NCI-H460 (cell line): ENCODE measurements around the gene PFKL. TPM values are rescaled to one million over a fixed set of nuclear protein-coding genes. Genes with fewer than 3 reads are reported as not detected.
"Not testable (repeated sequence)": the region's sequence is repeated elsewhere in the genome, so short reads cannot be mapped to it uniquely, and the experiment has no call there.

Experiments
- DNase-seq: peaks from one replicate; pipeline ENCODE4 v3.0.0-alpha.2; 2016; ENCODE audit warnings: low read depth; ENCODE audit errors: extremely low read depth
- total RNA-seq: library from RNA; depleted of rRNA; stranded (reverse); fragments of >200 nt; shearing (Covaris generic); gene quantifications from 2 replicates; pipeline ENCODE4 v1.2.3, GENCODE V29; 2014

The PFKL gene
- total RNA-seq, 1 experiment from 2014 or later, result 71.0 TPM

DNA sequence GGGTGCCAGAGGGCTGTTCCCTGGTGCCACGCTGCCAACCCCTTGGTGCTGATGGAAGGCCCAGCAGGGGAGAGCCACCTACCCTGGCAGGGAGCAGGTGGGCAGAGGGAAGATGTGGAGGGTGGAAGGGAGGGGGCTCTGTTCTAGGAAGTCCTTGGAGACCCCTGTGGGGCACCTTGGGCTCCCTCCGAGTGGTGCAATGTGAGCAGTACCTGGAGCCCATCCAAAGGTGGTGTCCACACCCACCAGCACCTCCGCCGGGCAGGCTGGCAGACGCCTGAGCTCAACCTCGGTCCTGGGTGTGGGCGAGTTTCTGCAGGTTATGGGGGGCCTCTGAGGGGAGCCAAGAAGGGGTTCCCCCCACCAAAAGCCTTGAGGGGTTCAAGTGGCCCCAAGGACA lies 26.8 kb upstream of the PFKL start:
- DNase-seq, result no peak

- DNase-seq, result no peak
These were observed 24.8 kb upstream of the PFKL start for GRCh38 chr21:44275041-44275440.

- DNase-seq, result no peak
These were observed 20.2 kb upstream of the PFKL start for GRCh38 chr21:44279354-44280260.

DNA sequence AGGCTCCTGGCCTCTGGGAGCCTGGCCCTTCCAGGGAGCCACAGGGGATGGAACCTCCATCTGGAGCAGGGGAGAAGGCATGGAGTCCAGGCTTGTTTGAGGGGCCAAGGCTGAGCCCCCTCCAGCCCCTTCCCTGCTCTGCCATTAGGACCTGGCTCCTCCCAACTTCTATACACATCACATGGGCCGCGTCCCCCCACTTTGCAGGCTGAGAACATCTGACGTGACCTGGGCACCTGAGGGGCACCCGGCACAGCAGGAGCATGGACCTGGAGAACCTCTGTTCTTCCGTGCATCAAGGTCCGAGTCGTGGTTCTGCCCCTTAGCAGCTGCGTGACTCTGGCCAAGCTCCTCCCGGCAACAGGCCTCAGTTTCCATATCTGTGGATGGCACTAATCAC lies 18.1 kb upstream of the PFKL start:
- DNase-seq, result no peak

DNA sequence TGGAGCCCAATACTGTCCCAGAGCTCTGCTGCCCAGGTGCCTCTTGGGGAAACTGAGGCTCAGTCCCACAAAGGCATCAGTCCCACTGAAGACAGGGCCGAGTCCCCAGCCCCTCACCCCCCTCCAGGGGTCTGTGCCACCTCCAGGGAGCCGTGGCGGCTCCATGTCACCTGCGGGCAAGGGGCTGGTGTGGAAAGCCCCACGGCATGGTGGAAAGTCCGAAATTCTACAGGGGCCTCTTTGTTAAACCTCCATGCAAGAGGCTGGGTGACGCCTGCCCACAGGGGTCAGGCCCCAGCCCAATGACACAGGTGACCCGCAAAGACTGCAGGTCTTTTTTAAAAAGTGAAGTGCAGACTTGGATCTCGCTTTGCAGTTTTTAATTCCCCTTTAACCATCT lies 17.5 kb upstream of the PFKL start:
- DNase-seq, result no peak

- DNase-seq, result not testable (repeated sequence)
These were observed 16.6 kb upstream of the PFKL start for GRCh38 chr21:44283211-44283785.

DNA sequence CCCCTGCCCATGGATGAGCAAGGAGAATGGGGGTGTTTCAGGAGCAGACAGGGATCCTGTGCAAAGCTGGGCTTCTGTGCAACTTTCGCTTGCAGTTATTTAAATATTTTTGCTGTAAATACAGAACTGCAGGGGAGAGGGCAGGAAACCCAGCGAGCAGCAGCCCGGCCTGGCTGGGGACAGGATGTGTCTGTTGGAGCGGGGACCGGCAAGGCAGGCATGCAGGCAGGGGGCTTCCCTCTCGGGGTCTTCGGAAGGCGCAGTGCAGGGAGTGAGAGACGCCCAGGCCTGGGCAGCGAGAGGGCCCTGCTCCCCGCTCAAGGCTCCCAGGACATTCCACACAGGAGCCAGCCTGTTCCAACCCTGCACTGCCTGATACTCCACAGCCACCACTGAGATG lies 15.9 kb upstream of the PFKL start:
- DNase-seq, result no peak

DNA sequence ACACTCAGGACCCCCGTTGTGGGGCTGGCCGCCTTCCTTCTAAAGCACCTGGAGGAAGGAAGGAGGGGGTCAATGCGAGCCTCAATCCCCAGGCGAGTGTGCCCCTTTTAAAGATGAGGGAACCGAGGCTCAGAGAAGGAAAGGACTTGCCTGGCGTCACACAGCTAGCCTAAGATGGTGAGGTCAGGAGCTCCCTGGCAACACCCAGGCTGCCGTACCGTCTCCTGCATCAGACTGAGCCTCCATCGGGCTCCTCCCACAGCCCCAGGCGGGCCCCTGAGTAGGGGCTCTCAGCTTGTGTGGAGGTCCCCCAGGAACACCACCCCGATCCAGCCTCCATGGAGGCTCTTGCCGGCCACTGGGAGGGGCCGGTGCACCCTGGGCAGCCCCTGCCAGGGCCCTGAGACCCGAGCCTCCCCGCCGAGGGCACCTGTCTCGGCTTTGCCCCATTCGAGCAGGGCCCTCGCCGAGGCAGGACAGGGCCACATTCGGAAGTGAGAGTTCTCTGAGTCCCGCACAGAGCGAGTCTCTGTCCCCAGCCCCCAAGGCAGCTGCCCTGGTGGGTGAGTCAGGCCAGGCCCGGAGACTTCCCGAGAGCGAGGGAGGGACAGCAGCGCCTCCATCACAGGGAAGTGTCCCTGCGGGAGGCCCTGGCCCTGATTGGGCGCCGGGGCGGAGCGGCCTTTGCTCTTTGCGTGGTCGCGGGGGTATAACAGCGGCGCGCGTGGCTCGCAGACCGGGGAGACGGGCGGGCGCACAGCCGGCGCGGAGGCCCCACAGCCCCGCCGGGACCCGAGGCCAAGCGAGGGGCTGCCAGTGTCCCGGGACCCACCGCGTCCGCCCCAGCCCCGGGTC lies 14.5 kb upstream of the PFKL start, which contains the start of gene AIRE:
AIRE (plus strand) TSS at position 739 of the 855 bp plus-strand sequence. CDS start 131 bp downstream, outside the sequence.
- no peak for DNase-seq

DNA sequence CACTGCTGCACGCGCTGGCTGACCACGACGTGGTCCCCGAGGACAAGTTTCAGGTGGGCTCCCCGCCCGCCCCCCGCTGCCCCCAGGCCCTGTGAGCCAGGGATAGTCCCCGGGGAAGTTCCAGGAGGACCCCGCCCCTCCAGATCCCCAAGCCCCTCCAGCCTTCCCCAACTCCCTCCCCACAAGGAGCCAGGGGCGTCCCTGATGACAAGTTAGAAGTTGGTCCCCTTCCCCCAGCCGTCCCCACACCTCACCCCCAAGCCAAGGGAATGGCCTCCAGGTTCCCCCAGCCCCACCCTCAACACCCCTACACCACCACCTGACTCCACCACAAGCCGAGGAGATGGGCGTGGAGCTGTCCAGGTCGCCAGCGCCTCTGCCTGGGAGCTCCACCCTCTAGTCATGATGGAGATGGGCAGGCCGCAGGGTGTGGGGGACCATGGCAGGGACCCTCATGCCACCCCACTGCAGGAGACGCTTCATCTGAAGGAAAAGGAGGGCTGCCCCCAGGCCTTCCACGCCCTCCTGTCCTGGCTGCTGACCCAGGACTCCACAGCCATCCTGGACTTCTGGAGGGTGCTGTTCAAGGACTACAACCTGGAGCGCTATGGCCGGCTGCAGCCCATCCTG lies 13.7 kb upstream of the PFKL start:
- no peak for DNase-seq

DNA sequence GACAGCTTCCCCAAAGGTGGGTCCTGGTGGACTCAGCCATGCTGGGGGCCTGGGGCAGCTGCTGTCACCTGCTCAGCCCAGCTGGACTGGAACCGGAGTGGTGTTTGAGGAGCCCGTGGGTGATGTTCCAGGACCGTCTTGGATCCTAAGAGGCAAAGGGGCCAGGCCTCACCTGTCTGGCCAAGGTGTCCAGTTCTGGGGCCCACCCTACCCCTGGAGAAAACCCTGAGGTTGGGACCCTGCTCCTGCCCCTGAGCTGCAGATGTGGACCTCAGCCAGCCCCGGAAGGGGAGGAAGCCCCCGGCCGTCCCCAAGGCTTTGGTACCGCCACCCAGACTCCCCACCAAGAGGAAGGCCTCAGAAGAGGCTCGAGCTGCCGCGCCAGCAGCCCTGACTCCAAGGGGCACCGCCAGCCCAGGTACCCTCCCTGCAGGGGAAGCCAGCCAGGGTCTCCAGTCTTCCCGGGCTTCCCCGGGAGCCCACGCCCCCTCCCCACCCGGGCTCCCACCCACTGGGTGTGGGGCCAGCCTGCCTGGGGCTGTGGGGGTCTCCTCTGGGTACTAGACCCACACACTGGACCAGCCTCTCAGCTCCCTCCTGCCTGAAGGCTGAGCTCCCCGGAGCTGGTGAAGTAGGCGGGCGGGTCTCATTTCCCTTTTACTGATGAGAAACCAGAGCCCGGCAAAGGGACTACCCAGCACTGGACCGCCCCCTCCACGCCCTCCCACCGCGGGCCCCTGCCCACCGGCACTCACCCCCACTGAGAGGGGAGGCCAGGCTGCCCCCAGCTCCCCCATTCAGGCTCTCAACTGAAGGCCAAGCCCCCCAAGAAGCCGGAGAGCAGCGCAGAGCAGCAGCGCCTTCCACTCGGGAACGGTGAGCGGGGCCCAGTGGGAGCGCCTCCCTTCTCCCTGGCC lies 12.9 kb upstream of the PFKL start:
- no peak for DNase-seq

- no peak for DNase-seq
These were observed 11.4 kb upstream of the PFKL start for GRCh38 chr21:44288251-44289110.

DNA sequence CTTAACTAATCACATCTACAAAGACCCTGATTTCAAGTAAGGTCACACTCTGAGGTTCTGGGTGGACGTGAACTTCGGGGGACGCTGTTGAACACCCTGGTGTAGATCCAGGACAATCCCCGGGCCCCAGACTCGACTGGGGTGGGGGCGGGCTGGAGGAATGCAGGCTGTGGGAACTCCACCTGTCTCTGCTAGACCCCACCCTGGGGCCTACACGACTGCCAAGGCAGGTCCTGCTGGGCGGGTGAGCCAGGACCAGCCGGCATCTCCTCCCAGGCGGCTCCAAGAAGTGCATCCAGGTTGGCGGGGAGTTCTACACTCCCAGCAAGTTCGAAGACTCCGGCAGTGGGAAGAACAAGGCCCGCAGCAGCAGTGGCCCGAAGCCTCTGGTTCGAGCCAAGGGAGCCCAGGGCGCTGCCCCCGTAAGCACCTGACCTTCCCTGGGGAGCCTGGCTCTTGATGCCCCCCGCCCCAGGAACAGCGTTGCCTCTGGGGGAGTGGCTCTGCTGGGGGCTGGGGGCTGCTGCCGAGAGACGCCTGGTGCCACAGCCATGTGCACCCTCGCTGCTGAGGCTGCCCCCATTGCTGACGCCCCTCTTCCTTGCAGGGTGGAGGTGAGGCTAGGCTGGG lies 10.4 kb upstream of the PFKL start:
- DNase-seq, result no peak

DNA sequence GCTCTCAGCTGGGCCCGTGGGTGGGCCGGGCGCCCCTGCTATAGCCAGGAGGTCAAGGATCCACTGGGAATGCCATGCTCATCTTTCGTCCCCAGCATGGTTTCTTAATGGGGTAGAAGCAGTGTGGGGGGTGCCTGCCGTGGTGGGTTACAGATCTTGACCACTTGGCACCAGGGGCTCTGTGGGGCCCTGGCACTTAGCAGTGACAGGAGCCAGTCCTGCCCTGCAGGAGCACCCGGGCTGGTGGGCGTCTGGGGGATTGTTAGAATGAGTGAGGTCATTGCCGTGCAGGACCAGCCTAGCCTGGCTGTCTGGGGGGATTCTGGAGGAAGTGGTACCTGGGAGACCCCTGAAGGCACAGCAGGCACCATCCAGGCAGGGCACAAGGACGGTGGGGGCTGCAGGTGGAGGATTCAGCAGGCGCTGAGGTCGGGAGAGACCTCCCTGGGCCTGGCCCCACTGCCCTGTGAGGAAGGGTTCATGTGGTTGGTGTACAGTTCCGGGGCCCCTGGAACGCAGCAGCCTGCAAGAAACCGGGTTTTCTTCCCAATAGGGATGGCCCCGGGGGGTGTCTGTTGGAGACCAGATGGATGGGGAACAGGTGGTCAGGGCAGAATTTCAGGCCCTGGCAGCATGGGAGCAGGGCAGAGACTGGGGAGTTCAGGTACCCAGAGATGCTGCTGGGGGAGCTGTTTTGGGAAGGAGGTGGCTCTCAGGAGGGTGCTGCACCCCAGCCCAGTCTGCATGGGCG lies 9.4 kb upstream of the PFKL start:
- DNase-seq, result no peak

DNA sequence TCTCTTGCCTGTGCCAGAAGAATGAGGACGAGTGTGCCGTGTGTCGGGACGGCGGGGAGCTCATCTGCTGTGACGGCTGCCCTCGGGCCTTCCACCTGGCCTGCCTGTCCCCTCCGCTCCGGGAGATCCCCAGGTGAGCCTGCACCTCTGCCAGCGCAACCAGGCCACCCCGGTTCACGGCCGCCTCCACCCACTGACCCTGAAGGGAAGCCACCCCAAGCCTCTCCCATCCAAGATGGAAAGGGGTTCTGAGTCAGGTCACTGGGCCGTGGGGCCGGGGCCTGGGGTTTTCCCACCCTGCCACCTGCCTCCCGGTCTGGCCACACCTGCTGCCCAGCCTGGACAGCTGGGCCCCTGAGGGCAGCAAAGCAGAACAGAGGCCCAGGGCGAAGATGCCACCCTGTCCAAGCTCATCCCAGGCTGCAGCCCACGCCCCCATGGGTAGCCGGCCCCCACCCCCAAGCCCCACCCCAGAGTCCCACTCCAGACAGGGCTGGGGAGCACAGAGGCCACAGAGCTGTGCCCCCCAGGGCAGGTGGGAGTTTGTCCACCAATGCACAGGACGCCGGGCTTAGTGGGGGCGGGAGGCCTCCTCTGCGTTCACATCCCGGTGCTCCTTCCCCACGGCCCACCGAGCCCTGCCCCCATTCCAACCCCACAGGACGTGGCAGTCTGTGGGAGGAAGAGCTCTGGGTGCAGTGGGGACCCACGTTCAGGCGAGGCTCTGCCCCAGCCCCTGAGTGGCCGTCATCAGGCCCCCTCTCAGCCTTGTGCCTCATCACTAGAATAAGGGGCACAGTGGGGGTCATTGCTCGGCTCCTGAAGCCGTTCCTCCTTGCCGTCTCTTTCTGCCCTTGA lies 8.5 kb upstream of the PFKL start:
- DNase-seq, result no peak

GRCh38 chr21:44291936-44292811 lies 7.7 kb upstream of the PFKL start:
- no peak for DNase-seq

GRCh38 chr21:44292812-44293195 lies 7.0 kb upstream of the PFKL start:
- no peak for DNase-seq
